H1 (cell line): ENCODE results near the gene RAB11FIP3. TPM values are rescaled to one million over a fixed set of nuclear protein-coding genes. Genes with fewer than 3 reads are reported as not detected.

Experiments used
- CTCF ChIA-PET: fragments of 300-600 bp; sonication (Branson Sonifier 250); formaldehyde crosslinking; loops from one replicate; lab custom pipeline; 2021; ENCODE audit not compliant: partially characterized antibody; lab: Charles Lee
- POLR2A ChIA-PET: fragments of 300-600 bp; sonication (Branson Sonifier 250); formaldehyde crosslinking; loops from one replicate; lab custom pipeline; 2021; ENCODE audit warnings: inconsistent platforms; ENCODE audit not compliant: partially characterized antibody; lab: Charles Lee
- DNase-seq, 2 experiments: peaks; one replicate each; pipeline versions ENCODE4 v3.0.0 to v3.0.0-alpha.2; 2010 to 2022; ENCODE audit warnings: low spot score in 2 of 2, low read depth in 1 of 2, mixed read lengths in 1 of 2
- FAIRE-seq: peaks from 2 replicates; lab custom pipeline; 2011; peaks lifted over from hg19 to GRCh38; lab: Jason Lieb, UNC
- H2AFZ ChIP-seq: 2 replicates; pipeline ENCODE4 v1.8.1; 2012; ENCODE audit warnings: low read length, inconsistent platforms
- H2AK5ac ChIP-seq: 2 replicates; pipeline ENCODE4 v1.6.1; 2013; ENCODE audit warnings: low read depth, low read length
- H2BK120ac ChIP-seq: replicated peaks from 2 replicates; pipeline ENCODE3; 2013; ENCODE audit warnings: low read depth, low read length, inconsistent platforms
- H2BK12ac ChIP-seq: 2 replicates; pipeline ENCODE4 v1.6.1; 2013; ENCODE audit warnings: low read depth, low read length
- H2BK15ac ChIP-seq: 2 replicates; pipeline ENCODE4 v1.6.1; 2013; ENCODE audit warnings: low read length
- H2BK20ac ChIP-seq: 2 replicates; pipeline ENCODE4 v1.6.1; 2013; ENCODE audit warnings: low read length
- H2BK5ac ChIP-seq: 2 replicates; pipeline ENCODE4 v1.6.1; 2013; ENCODE audit warnings: low read depth, low read length
- H3K14ac ChIP-seq: 2 replicates; pipeline ENCODE4 v1.6.1; 2013; ENCODE audit warnings: inconsistent platforms; ENCODE audit not compliant: insufficient read length
- H3K18ac ChIP-seq: 2 replicates; pipeline ENCODE4 v1.6.1; 2013; ENCODE audit warnings: low read length; ENCODE audit errors: extremely low read depth
- H3K23ac ChIP-seq: 2 replicates; pipeline ENCODE4 v1.6.1; 2013; ENCODE audit warnings: inconsistent platforms; ENCODE audit not compliant: insufficient read length
- H3K23me2 ChIP-seq: 2 replicates; pipeline ENCODE4 v1.6.1; 2013; ENCODE audit warnings: low read depth, low read length
- H3K27ac ChIP-seq: 2 replicates; pipeline ENCODE4 v1.6.1; 2011; ENCODE audit warnings: low read depth, low read length, inconsistent platforms
- H3K27me3 ChIP-seq, 4 experiments: replicated peaks in 1 of 4; 1 replicate in 1 of 4; 2 replicates in 3 of 4; pipeline versions ENCODE4 v1.6.1 to v1.8.1; 2011 to 2013; ENCODE audit warnings: low read length in 3 of 4, mild to moderate bottlenecking in 3 of 4, inconsistent platforms in 2 of 4, mixed read lengths in 2 of 4, moderate library complexity in 1 of 4; ENCODE audit not compliant: control insufficient read depth in 3 of 4, insufficient read depth in 3 of 4; ENCODE audit errors: extremely low read depth in 1 of 4
- H3K36me3 ChIP-seq, 4 experiments: 2 replicates each; pipeline versions ENCODE4 v1.6.1 to v1.8.1; 2011 to 2013; ENCODE audit warnings: mild to moderate bottlenecking in 4 of 4, low read length in 3 of 4, moderate library complexity in 2 of 4, control low read depth in 1 of 4, inconsistent platforms in 1 of 4; ENCODE audit not compliant: insufficient read depth in 4 of 4, control insufficient read depth in 2 of 4
- H3K4ac ChIP-seq: replicated peaks from 2 replicates; pipeline ENCODE3; 2013; ENCODE audit warnings: low read length, low read depth, mixed read lengths, inconsistent platforms; ENCODE audit not compliant: insufficient read length
- H3K4me1 ChIP-seq, 4 experiments: replicated peaks in 1 of 4; 1 replicate in 1 of 4; 2 replicates in 3 of 4; pipeline versions ENCODE4 v1.6.1 to v1.8.1; 2011 to 2013; ENCODE audit warnings: low read length in 3 of 4, inconsistent platforms in 2 of 4, mixed read lengths in 1 of 4; ENCODE audit not compliant: insufficient read depth in 4 of 4, control insufficient read depth in 3 of 4
- H3K4me2 ChIP-seq, 2 experiments: 2 replicates each; pipeline versions ENCODE4 v1.6.1 to v1.8.1; 2011 to 2013; ENCODE audit warnings: low read depth in 2 of 2, low read length in 2 of 2, control low read depth in 1 of 2, inconsistent platforms in 1 of 2, mild to moderate bottlenecking in 1 of 2; ENCODE audit not compliant: insufficient read depth in 1 of 2
- H3K4me3 ChIP-seq, 4 experiments: fragments of 200-600, 300-600 bp in 1 of 4; sonication (generic), shearing (Covaris generic), sonication (Bioruptor Twin) in 1 of 4; 2 replicates each; pipeline versions ENCODE4 v1.5.1 to v1.8.1; 2011 to 2016; ENCODE audit warnings: low read length in 4 of 4, low read depth in 3 of 4, control low read depth in 2 of 4, inconsistent platforms in 2 of 4, mild to moderate bottlenecking in 2 of 4, mixed read lengths in 1 of 4, moderate library complexity in 1 of 4; ENCODE audit not compliant: insufficient read depth in 2 of 4; ENCODE audit errors: extremely low read depth in 1 of 4
- H3K56ac ChIP-seq: replicated peaks from 2 replicates; pipeline ENCODE3; 2013; ENCODE audit warnings: low read depth, mild to moderate bottlenecking, mixed read lengths, low read length, inconsistent platforms; ENCODE audit not compliant: insufficient read length
- H3K79me1 ChIP-seq: 2 replicates; pipeline ENCODE4 v1.6.1; 2013; ENCODE audit warnings: low read depth, low read length, control low read depth
- H3K79me2 ChIP-seq, 2 experiments: 2 replicates each; pipeline versions ENCODE4 v1.6.1 to v1.8.1; 2012 to 2013; ENCODE audit warnings: low read length in 2 of 2, mild to moderate bottlenecking in 2 of 2, inconsistent platforms in 1 of 2; ENCODE audit not compliant: insufficient read depth in 2 of 2, control insufficient read depth in 1 of 2
- H3K9ac ChIP-seq, 4 experiments: replicated peaks in 1 of 4; 1 replicate in 1 of 4; 2 replicates in 3 of 4; pipeline versions ENCODE4 v1.6.1 to v1.8.1; 2011 to 2013; ENCODE audit warnings: low read depth in 3 of 4, low read length in 3 of 4, control low read depth in 2 of 4, mild to moderate bottlenecking in 2 of 4, moderate library complexity in 2 of 4, inconsistent platforms in 1 of 4; ENCODE audit errors: extremely low read depth in 1 of 4
- H3K9me3 ChIP-seq, 2 experiments: 2 replicates each; pipeline versions ENCODE4 v1.6.1 to v1.8.1; 2012 to 2013; ENCODE audit warnings: mild to moderate bottlenecking in 2 of 2, moderate library complexity in 2 of 2, control low read depth in 1 of 2, inconsistent platforms in 1 of 2, low read depth in 1 of 2, low read length in 1 of 2, mixed read lengths in 1 of 2; ENCODE audit not compliant: insufficient read depth in 2 of 2
- H4K20me1 ChIP-seq, 2 experiments: replicated peaks in 1 of 2; 2 replicates each; pipeline versions ENCODE3 to v1.8.1; 2011 to 2013; ENCODE audit warnings: inconsistent platforms in 2 of 2, low read length in 2 of 2, mild to moderate bottlenecking in 1 of 2; ENCODE audit not compliant: insufficient read depth in 2 of 2, control insufficient read depth in 1 of 2
- H4K5ac ChIP-seq: 2 replicates; pipeline ENCODE4 v1.6.1; 2013; ENCODE audit warnings: low read length, low read depth, mixed read lengths, inconsistent platforms; ENCODE audit not compliant: insufficient read length
- H4K8ac ChIP-seq: 2 replicates; pipeline ENCODE4 v1.8.0; 2013; ENCODE audit warnings: mild to moderate bottlenecking, moderate library complexity, low read length, inconsistent platforms; ENCODE audit not compliant: insufficient read depth; ENCODE audit errors: extremely low read depth
- H4K91ac ChIP-seq: replicated peaks from 2 replicates; pipeline ENCODE3; 2013; ENCODE audit warnings: low read length, mixed read lengths, inconsistent platforms; ENCODE audit not compliant: insufficient read length
- BCL11A ChIP-seq, 2 experiments: IDR thresholded peaks; one replicate each; pipeline ENCODE4 v1.6.1; 2011; ENCODE audit warnings: low read depth in 2 of 2, low read length in 2 of 2, mild to moderate bottlenecking in 2 of 2
- CEBPB ChIP-seq: IDR thresholded peaks from 2 replicates; pipeline ENCODE4 v1.6.1; 2012; ENCODE audit warnings: low read depth, low read length
- GABPA ChIP-seq: IDR thresholded peaks from 2 replicates; pipeline ENCODE4 v1.6.1; 2011; ENCODE audit warnings: mild to moderate bottlenecking, low read length, moderate library complexity, borderline replicate concordance; ENCODE audit not compliant: insufficient read depth
- GTF2F1 ChIP-seq: IDR thresholded peaks from 2 replicates; pipeline ENCODE4 v1.6.1; 2012; ENCODE audit warnings: low read depth, low read length, improper control_type of control experiment, borderline replicate concordance
- HDAC2 ChIP-seq, 2 experiments: fragments of 300-600 bp in 1 of 2; sonication (generic) in 1 of 2; IDR thresholded peaks; 2 replicates each; pipeline ENCODE4 v1.6.1; 2011 to 2012; ENCODE audit warnings: low read depth in 2 of 2, low read length in 2 of 2, mild to moderate bottlenecking in 2 of 2, moderate library complexity in 2 of 2, borderline replicate concordance in 1 of 2, inconsistent platforms in 1 of 2
- KDM5A ChIP-seq: fragments of 200-600 bp; IDR thresholded peaks from 2 replicates; pipeline ENCODE4 v1.7.1; 2012; ENCODE audit warnings: mild to moderate bottlenecking, low read length, inconsistent platforms, mixed read lengths
- NRF1 ChIP-seq: IDR thresholded peaks from 2 replicates; pipeline ENCODE4 v1.6.1; 2011; ENCODE audit warnings: mild to moderate bottlenecking, low read depth, low read length, improper control_type of control experiment
- RNF2 ChIP-seq: fragments of 200-900, 300-1000 bp; sonication (generic); IDR thresholded peaks from 2 replicates; pipeline ENCODE4 v1.7.1; 2016; ENCODE audit warnings: borderline replicate concordance, low read depth, mild to moderate bottlenecking, antibody characterized with exemption, low read length; ENCODE audit not compliant: poor library complexity, severe bottlenecking; ENCODE audit errors: missing control alignments
- SP4 ChIP-seq: IDR thresholded peaks from 2 replicates; pipeline ENCODE4 v1.6.1; 2012; ENCODE audit warnings: low read length, inconsistent platforms
- TAF7 ChIP-seq: optimal IDR thresholded peaks from 2 replicates; pipeline ENCODE3; 2011; ENCODE audit warnings: low read depth, mild to moderate bottlenecking, inconsistent platforms, low read length, moderate library complexity, borderline replicate concordance
- TBP ChIP-seq: IDR thresholded peaks from 2 replicates; pipeline ENCODE4 v1.6.1; 2011; ENCODE audit warnings: low read depth, low read length, improper control_type of control experiment
- USF2 ChIP-seq: IDR thresholded peaks from 2 replicates; pipeline ENCODE4 v1.6.1; 2011; ENCODE audit warnings: low read length, improper control_type of control experiment
- WGBS, 2 experiments: shearing (Covaris generic) in 1 of 2; methylation state at CpG; one replicate each; pipeline versions ENCODE4 v1.1.6 to v1.1.7; 2013 to 2015; ENCODE audit warnings: low lambda C conversion rate in 2 of 2, mixed read lengths in 2 of 2, inconsistent platforms in 1 of 2, low coverage in 1 of 2, missing lambda C conversion rate in 1 of 2; ENCODE audit not compliant: insufficient replicate concordance in 2 of 2, insufficient coverage in 1 of 2, insufficient read length in 1 of 2; ENCODE audit errors: extremely low coverage in 1 of 2, missing lambda C conversion rate in 1 of 2; 5-methylcytosine and 5-hydroxymethylcytosine counted together
- polyA plus RNA-seq, 7 experiments: library from polyadenylated mRNA; depleted of rRNA in 3 of 7; stranded (reverse) in 5 of 7; unstranded in 2 of 7; fragments of >200 nt in 5 of 7; fragments of 200-250 nt in 2 of 7; gene quantifications; 1 replicate in 5 of 7; 2 replicates in 1 of 7; 4 replicates in 1 of 7; pipeline versions ENCODE4 v1.2.1 to v1.2.3, GENCODE V29; 2011 to 2013; ENCODE audit warnings: missing spikeins in 2 of 7, mixed read lengths in 2 of 7
- total RNA-seq: library from RNA; stranded (reverse); fragmentation: NEBNext Ultra II Directional; extraction: Animal tissue kit (Norgen Biotek cat#: 25700); gene quantifications from 2 replicates; pipeline ENCODE4 v1.2.1, GENCODE V29; 2021

RAB11FIP3 gene
- total and polyA plus RNA-seq, 2 of the 8 experiments (the other 6 are each of a cell fraction or from before 2014, with no cell fraction given), result 9.3 to 35.2 TPM

GRCh38 chr16:426906-427249, 1.4 kb downstream of the RAB11FIP3 start:
- H4K5ac ChIP-seq, result no peak overlapping the region
- DNase-seq, result no peak
- peak overlapping the region in 2 of 4 experiments; percentile 62 to 75; a peak in 3 of 7 replicates for H3K9ac ChIP-seq
- no peak overlapping the region for H3K23ac ChIP-seq
- no peak overlapping the region for H3K4ac ChIP-seq
- H2AK5ac ChIP-seq, result no peak overlapping the region
- WGBS, 2 experiments, result 74% methylated on average over 4 of the region's 13 CpGs; no CpG with 5 or more reads in 1 of the 2 experiments
- peaks cover 13% of the 10 kb centered on the region; the same call in 1 of the 2 replicates for H3K23me2 ChIP-seq
- POLR2A ChIA-PET, result interaction anchor here (1.0 to 1.6 kb wide), 4 partner anchors 10 to 34 kb away, joined by 4 to 6 read pairs (median 4); partner anchors contain the start of gene DECR2
- no peaks in the 10 kb centered on the region for H3K9me3 ChIP-seq
- no peak overlapping the region for H2BK5ac ChIP-seq
- CTCF ChIA-PET, result interaction anchor here (1.1 to 2.1 kb wide), 3 partner anchors 10 to 37 kb away, joined by 3 to 6 read pairs (median 5); no protein-coding TSS in a partner anchor
- FAIRE-seq, result no peak
- H3K14ac ChIP-seq, result no peak overlapping the region
- H2BK120ac ChIP-seq, result no peak overlapping the region
- peaks cover 11 to 33% (median 24%) of the 10 kb centered on the region in 4 experiments for H3K27me3 ChIP-seq
- H3K18ac ChIP-seq, result no peak overlapping the region
- H3K36me3 ChIP-seq, result no peaks in the 10 kb centered on the region
- H4K20me1 ChIP-seq, result peaks cover 4 to 18% of the 10 kb centered on the region in 2 experiments
- H3K4me3 ChIP-seq, result peak overlapping the region; percentile 66 to 97 (median 68)
- no peak overlapping the region for H2AFZ ChIP-seq
- H3K56ac ChIP-seq, result no peak overlapping the region
- peaks cover 0 to 36% of the 10 kb centered on the region in 2 experiments; a peak in 2 of 4 replicates for H3K79me2 ChIP-seq
- H3K79me1 ChIP-seq, result peaks cover 4% of the 10 kb centered on the region
- peaks cover 0 to 15% (median 7%) of the 10 kb centered on the region in 4 experiments; a peak in 4 of 7 replicates for H3K4me1 ChIP-seq
- no peak overlapping the region for H4K8ac ChIP-seq
- peak overlapping the region; percentile 80 to 99 for H3K4me2 ChIP-seq
- no peak overlapping the region for H2BK15ac ChIP-seq
- H2BK12ac ChIP-seq, result no peak overlapping the region
- no peak overlapping the region for H3K27ac ChIP-seq
- no peak overlapping the region for H4K91ac ChIP-seq
- H2BK20ac ChIP-seq, result no peak overlapping the region
- TF ChIP-seq GTF2F1, result no peak
- TF ChIP-seq NRF1, result no peak
- no peak for TF ChIP-seq HDAC2 (IDR thresholded peaks at IDR 0.05; ENCODE audit: borderline replicate concordance in 1 of 2, low read depth in 2 of 2, low read length in 2 of 2)
- no peak for TF ChIP-seq CEBPB
- no peak for TF ChIP-seq GABPA
- TF ChIP-seq USF2, result no peak
- no peak for TF ChIP-seq TAF7
- no peak for TF ChIP-seq BCL11A (IDR thresholded peaks at IDR 0.05; ENCODE audit: low read depth in 2 of 2, low read length in 2 of 2)
- no peak for TF ChIP-seq TBP
- no peak for TF ChIP-seq KDM5A
- TF ChIP-seq SP4, result no peak
- TF ChIP-seq RNF2, result no peak
